Forelimb muscle (tissue), 1 donor: ENCODE data around the gene REEP3. TPM values are rescaled to one million over a fixed set of nuclear protein-coding genes. Genes with fewer than 3 reads are reported as not detected.

Experiments
- DNase-seq: peaks from one replicate; pipeline ENCODE4 v3.0.0-alpha.2; 2013; ENCODE audit warnings: low read depth
- polyA plus RNA-seq: library from polyadenylated mRNA; unstranded; fragments of 120-200 nt; gene quantifications from one replicate; pipeline ENCODE4 v1.2.1, GENCODE V29; 2013; ENCODE audit not compliant: insufficient read length

Gene REEP3
- polyA plus RNA-seq, 1 donor = 13.5 TPM

DNA sequence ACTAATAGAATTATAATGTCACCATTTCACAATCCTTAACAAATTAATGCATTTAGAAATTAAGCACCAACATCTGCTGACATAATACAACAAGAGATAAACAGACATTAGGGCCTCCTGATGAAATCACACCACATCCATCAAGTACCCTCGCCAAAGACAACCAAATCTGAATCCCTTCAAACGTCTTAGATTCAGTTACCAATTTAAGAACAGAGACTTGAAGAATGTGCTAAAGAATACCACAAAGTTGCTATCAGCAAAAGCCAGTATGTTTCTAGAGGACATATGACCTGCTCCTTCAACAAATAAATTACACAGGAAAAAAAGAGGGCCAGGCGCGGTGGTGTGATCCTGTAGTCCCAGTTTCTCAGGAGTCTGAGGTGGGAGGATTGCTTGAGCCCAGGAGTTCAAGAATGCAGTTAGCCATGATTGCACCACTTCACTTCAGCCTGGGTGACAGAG, 144.5 kb downstream of the REEP3 start:
- DNase-seq = no peak

DNA sequence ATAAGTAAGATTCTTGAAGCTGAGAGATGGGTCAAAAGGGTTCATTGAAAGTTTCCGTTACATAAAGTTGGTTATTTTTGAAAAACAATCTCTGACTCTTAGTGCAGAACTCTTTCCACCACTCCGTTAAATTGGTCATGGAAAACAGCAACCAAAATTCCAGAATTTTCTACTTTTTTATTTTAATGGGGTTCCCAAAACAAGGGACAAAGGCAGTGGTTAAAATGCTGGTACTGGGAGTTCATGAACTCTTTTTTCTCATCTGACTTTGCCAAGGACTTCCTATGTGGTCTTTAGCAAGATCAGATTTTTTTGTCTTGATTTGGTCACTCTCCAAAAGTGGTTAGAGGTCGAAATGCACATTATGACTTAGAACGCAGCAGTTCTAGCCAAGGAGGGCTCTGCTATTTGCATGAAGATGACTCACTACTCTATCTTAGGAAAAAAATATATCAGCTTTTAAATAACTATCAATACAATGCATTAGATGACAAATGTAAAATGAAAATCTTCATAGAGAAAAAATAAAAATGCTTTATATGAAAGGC, 145.7 kb downstream of the REEP3 start:
- no peak for DNase-seq

DNA sequence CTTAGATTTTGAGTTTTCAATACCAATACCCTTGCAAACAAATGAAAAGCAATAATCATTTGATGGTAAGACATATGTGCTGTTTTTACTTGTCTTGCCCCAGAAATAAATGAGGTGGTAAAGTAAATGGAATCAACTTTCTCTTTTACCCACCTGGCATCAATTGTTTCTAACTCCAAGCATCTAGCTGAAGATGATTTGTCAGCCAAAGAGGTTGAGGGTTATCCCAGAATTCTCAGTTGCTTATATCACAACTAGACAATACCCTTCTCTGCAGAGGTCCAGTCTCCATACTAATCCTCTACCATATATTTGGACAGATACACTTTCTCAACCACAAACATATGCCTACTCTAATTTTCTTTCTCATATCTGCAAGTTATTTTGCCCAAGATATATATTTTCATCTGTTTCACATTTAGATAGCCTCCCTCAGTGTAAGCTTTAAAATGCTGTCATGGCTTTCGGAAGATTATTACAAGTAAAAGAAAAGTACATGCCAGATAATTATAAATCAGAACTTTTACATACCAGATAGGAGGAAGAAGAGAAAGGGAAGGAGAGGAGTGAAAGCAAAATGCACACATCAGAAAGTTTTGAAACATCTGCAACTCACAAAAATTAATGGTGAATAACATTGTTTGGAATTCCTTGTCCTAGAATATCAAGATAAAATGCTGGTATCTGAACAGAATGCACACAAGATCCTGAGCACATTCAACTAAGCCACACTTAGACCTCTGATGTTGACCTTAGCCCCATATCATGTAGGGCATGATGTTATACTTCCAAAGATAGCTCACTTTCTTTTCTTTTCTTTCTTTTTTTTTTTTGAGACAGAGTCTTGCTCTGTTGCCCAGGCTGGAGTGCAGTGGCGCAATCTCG, 146.6 kb downstream of the REEP3 start:
- no peak for DNase-seq

DNA sequence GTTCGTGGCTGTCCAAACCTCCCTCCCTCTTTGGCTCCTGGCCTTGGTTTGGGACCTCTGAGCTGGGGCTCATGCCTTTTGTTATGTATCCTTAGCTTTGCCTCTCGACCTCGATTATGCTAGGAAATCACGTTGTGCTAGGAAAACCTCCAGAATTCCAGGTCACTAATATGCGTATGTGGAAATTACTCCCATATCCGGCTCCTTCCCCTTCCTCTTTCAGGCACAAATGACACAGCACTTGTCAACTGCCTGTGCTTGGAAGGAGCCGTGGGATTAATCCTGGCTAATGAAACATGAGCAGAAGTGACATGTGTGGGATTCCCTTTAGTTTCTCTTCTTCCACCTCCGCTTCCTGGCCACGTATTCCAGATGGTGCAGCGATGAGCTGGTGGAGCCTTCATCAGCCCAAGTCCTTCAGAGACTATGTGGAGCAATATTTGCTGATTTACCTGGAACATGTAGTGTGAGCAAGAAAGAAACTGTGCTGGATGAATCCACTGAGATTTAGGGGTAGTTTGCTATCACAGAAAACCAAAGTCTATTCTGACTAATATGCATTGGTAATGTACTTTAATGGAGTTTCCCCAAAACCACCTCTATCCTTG, 149.2 kb downstream of the REEP3 start:
- no peak for DNase-seq

DNA sequence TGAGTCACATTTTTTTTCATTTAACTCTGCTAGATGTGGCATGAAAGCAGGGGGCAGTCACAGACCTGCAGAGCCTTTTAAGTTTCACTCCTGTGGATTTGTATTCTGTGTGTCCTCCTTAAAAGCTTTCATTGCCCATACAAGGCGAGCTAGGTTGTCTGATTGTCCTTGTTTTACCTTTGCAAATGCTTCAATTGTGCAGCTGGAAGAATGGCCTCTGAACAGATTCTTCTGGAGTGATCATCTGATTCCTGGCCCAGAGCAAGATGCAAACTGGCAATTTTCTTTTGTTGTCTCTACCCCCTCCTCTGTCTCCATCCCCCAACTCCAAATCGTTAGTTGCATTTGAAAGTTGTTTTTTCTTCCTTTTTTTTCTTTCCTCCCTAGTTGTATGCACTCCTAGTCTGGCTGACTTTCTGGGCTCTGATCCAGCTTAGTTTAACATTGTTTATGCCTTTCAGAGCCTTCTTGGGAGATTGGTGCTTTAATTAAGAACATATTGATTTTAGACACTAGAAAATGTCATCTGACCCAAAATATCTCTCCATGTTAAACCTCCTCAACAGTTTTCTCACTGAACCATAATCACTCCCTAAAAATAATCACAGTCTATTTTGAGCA, 150.2 kb downstream of the REEP3 start:
- no peak for DNase-seq

DNA sequence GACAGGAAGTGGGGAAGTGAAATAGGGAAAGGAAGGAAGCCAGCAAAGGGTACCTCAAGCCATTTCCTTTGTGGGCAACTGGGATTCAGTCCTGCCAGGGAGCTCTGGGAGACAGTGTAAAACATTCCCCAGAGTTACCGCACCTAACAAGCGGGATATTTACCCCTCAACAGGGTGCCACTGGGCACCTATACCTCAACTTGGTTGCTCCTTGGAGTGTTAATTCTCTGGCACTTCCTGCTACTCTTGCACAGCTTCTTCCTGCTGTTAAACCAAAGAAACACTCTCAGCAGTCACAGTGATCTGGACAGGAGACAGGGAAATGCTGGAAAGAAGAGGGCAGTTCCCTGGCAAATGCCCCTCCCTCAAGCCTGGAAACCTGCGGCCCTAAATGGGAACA, 151.3 kb downstream of the REEP3 start:
- no peak for DNase-seq

DNA sequence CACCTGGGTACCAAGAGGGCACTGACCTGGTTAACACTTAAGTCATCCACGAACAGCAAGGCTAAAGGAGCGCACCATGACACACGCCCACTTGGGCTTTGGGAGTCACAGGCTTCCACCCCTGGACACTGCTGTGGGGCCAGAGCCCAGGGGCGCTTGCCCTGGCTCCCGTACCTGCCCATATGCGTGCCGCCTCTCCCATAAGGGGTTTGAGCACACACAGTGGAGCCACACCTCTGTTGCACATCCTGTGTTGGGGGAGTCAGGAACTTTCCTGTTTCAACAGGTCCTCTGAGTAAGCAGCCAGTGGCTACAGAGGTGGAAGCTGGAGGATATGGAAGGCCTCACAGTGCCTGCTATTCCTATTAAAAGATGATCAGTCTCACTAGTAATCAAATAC, 152.0 kb downstream of the REEP3 start:
- no peak for DNase-seq

DNA sequence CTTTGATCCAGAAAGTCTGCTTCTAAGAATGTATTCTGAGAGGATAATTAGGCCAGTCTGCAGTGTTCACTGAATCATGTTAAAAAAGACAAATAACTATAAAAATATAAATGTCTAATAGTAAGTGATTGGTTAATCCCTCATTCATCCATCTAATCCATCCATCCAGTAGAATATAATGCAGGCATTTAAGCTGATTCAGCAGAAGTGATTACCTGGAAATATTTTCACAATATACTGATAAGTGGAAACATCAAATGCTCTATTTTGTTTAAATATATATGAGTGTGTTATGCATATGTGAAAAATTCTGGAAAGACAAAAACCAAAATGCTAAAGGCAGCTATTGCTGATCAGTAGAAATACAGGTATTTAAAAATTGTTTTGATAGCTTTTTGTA, 152.6 kb downstream of the REEP3 start:
- no peak for DNase-seq

Other genes starting within 250 kb of the REEP3 start
- 79.5 TPM for gene JMJD1C, start 55.4 kb upstream of the REEP3 start, polyA plus RNA-seq